ENCODE results near the gene RNASE9.

Gene RNASE9

DNA sequence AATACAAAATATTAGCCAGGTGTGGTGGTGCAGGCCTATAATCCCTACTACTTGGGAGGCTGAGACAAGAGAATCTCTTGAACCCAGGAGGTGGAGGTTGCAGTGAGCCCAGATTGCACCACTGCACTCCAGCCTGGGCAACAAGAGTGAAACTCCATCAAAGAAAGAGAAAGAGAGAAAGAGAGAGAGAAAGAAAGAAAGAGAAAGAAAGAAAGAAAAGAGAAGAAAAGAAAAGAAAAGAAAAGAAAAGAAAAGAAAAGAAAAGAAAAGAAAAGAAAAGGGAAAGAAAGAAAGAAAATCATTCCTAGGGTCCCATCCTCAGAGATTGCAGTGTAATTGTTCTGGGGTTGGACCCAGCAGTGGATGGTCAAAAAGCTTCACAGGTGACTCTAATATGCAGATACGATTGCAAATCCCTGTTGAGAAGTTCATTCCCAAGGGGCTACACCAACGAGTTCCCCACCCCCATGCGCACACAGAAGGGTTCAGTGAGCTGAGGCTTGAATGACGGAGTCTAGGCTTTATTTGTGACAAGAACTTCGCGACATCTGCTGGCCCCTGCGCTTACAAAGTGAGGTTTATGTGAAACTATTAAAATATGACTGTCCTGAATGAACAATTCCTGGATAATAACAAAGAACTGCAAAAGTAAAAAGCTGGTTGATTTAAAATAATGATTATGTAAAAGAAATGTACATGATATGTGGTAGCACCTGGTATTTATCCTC lies 47.7 kb upstream of the RNASE9 start:
- Histone ChIP-seq H4K20me1 (ENCODE audit: insufficient read depth, low read length) (peaks cover 5% of the 10 kb centered on the region), H3K27me3 (ENCODE audit: low read depth, low read length) (peaks cover 10% of the 10 kb centered on the region), H3K9ac (ENCODE audit: low read length) (peak overlapping the region; percentile 52), H3K36me3 (replicated peaks; ENCODE audit: low read depth, low read length) (no peaks in the 10 kb centered on the region), H3K4me3 (ENCODE audit: low read length) (peak overlapping the region; percentile 84), H3K79me2 (ENCODE audit: low read length) (no peaks in the 10 kb centered on the region), H3K4me1 (ENCODE audit: low read length) (peaks cover 45% of the 10 kb centered on the region), H2AFZ (ENCODE audit: low read depth, low read length) (no peak overlapping the region), H3K9me3 (ENCODE audit: insufficient read depth, low read length) (no peaks in the 10 kb centered on the region), H3K27ac (ENCODE audit: low read length) (no peak overlapping the region), H3K4me2 (ENCODE audit: low read length) (peak overlapping the region; percentile 87)
- TF ChIP-seq EZH2phosphoT487 (IDR thresholded peaks at IDR 0.05; ENCODE audit: low read depth), result no peak
- TF ChIP-seq, protein P1, sequence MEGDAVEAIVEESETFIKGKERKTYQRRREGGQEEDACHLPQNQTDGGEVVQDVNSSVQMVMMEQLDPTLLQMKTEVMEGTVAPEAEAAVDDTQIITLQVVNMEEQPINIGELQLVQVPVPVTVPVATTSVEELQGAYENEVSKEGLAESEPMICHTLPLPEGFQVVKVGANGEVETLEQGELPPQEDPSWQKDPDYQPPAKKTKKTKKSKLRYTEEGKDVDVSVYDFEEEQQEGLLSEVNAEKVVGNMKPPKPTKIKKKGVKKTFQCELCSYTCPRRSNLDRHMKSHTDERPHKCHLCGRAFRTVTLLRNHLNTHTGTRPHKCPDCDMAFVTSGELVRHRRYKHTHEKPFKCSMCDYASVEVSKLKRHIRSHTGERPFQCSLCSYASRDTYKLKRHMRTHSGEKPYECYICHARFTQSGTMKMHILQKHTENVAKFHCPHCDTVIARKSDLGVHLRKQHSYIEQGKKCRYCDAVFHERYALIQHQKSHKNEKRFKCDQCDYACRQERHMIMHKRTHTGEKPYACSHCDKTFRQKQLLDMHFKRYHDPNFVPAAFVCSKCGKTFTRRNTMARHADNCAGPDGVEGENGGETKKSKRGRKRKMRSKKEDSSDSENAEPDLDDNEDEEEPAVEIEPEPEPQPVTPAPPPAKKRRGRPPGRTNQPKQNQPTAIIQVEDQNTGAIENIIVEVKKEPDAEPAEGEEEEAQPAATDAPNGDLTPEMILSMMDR (IDR thresholded peaks at IDR 0.05; ENCODE audit: low read depth, low read length), result peak; percentile 35

DNA sequence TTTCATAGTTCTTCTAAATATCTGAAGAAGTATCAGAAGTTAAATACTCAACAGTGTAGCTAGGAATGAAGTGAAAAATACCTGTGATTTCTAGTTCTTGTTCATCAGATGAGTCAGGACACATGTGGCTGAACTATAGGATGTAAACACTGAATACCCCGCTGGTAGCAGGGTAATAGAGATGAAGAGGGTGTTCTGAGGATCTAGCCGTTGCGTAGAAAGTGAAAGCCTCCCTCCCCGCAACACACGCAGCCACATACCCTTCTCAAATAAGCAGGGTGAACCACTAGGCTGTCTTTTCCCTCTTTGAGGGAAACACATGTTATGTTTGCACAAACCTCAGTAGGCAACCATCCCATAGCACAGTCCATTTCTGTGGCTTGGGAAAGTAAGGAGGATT lies 46.8 kb upstream of the RNASE9 start:
- Histone ChIP-seq H3K36me3 (replicated peaks; ENCODE audit: low read depth, low read length) (no peaks in the 10 kb centered on the region), H3K27me3 (ENCODE audit: low read depth, low read length) (peaks cover 10% of the 10 kb centered on the region), H3K4me2 (ENCODE audit: low read length) (peak overlapping the region; percentile 87), H4K20me1 (ENCODE audit: insufficient read depth, low read length) (peaks cover under 1% of the 10 kb centered on the region), H3K4me3 (ENCODE audit: low read length) (peak overlapping the region; percentile 84), H3K4me1 (ENCODE audit: low read length) (peaks cover 41% of the 10 kb centered on the region), H3K9ac (ENCODE audit: low read length) (peak overlapping the region; percentile 33), H3K9me3 (ENCODE audit: insufficient read depth, low read length) (no peaks in the 10 kb centered on the region), H3K27ac (ENCODE audit: low read length) (peak overlapping the region; percentile 12; the same call in 1 of the 2 replicates), H2AFZ (ENCODE audit: low read depth, low read length) (peak overlapping the region; percentile 57), H3K79me2 (ENCODE audit: low read length) (no peaks in the 10 kb centered on the region)
- no peak for TF ChIP-seq EZH2phosphoT487 (IDR thresholded peaks at IDR 0.05; ENCODE audit: low read depth)
- TF ChIP-seq, protein P1 (IDR thresholded peaks at IDR 0.05; ENCODE audit: low read depth, low read length), result no peak

DNA sequence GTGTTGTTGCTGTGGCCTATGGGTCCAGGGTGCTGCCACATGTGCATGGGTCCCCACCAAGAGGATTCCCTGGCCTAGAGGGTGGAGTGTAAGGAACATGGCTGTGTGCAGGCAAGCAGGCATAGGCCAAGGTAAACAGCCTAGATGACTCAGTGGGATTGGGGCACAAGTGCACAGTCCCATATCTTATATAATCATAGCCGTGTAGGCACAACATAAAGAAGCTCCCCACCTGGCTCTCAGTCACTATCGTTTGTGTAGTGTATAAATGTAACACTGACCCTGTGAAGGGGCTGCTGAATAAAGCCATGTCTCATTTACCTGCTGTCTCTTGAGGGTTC lies 46.0 kb upstream of the RNASE9 start:
- Histone ChIP-seq H3K27me3 (ENCODE audit: low read depth, low read length) (peaks cover 10% of the 10 kb centered on the region), H4K20me1 (ENCODE audit: insufficient read depth, low read length) (no peaks in the 10 kb centered on the region), H3K9me3 (ENCODE audit: insufficient read depth, low read length) (no peaks in the 10 kb centered on the region), H3K79me2 (ENCODE audit: low read length) (no peaks in the 10 kb centered on the region), H3K4me3 (ENCODE audit: low read length) (no peak overlapping the region), H3K36me3 (replicated peaks; ENCODE audit: low read depth, low read length) (no peaks in the 10 kb centered on the region), H3K4me1 (ENCODE audit: low read length) (peaks cover 33% of the 10 kb centered on the region), H3K27ac (ENCODE audit: low read length) (no peak overlapping the region), H3K4me2 (ENCODE audit: low read length) (no peak overlapping the region), H2AFZ (ENCODE audit: low read depth, low read length) (no peak overlapping the region), H3K9ac (ENCODE audit: low read length) (no peak overlapping the region)
- TF ChIP-seq EZH2phosphoT487 (IDR thresholded peaks at IDR 0.05; ENCODE audit: low read depth), result no peak
- TF ChIP-seq, protein P1 (IDR thresholded peaks at IDR 0.05; ENCODE audit: low read depth, low read length), result no peak

DNA sequence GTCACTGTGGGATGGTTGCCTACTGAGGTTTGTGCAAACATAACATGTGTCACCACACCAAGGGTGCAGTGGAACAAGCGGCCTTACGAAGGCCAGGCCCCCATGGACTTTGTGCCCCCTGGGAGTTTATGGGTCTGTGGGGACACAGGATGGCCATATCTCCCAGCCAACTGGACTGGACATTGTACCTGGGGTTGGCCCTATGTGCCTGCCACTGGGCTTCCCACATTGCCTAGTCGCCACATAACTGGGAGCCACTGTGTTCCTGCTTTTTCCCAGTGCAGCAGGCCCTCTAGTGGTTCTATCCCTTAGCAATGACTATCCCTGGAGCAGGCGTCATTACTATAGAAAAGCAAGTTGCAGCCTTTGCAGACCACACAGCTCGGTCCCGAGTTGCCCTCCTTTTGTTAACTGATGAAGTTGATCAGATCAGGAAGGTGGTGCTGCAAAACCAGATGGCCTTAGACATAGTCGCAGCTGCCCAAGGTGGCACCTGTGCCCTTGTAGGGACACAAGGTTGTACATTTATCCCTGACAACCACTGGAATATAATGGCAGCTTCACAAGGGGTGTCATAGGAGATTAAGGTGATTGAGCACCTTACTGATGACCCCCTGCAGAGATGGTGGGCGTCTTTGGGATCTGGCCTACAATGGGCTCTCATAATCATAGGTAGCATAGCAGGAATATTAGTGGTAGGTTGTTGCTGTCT lies 45.5 kb upstream of the RNASE9 start:
- no peaks in the 10 kb centered on the region for H4K20me1 ChIP-seq (ENCODE audit: insufficient read depth, low read length)
- no peaks in the 10 kb centered on the region for H3K36me3 ChIP-seq (replicated peaks; ENCODE audit: low read depth, low read length)
- no peak overlapping the region for H3K9ac ChIP-seq (ENCODE audit: low read length)
- H3K4me3 ChIP-seq (ENCODE audit: low read length), result no peak overlapping the region
- H2AFZ ChIP-seq (ENCODE audit: low read depth, low read length), result no peak overlapping the region
- no peak overlapping the region for H3K27ac ChIP-seq (ENCODE audit: low read length)
- TF ChIP-seq EZH2phosphoT487 (IDR thresholded peaks at IDR 0.05; ENCODE audit: low read depth), result no peak
- TF ChIP-seq, protein P1 (IDR thresholded peaks at IDR 0.05; ENCODE audit: low read depth, low read length), result peak; percentile 60
- H3K27me3 ChIP-seq (ENCODE audit: low read depth, low read length), result peaks cover 5% of the 10 kb centered on the region; the same call in 1 of the 2 replicates
- no peaks in the 10 kb centered on the region for H3K9me3 ChIP-seq (ENCODE audit: insufficient read depth, low read length)
- no peaks in the 10 kb centered on the region for H3K79me2 ChIP-seq (ENCODE audit: low read length)
- H3K4me2 ChIP-seq (ENCODE audit: low read length), result no peak overlapping the region
- H3K4me1 ChIP-seq (ENCODE audit: low read length), result peaks cover 28% of the 10 kb centered on the region
